Measurements from ENCODE around the gene NPAS2.

GRCh38 chr2:100998235-100998573, 178.3 kb downstream of the NPAS2 start:
- TF ChIP-seq FOXA1 (IDR thresholded peaks at IDR 0.05) = no peak
- TF ChIP-seq FOXK2 (IDR thresholded peaks at IDR 0.05) = no peak
- TF ChIP-seq NFRKB (IDR thresholded peaks at IDR 0.05) = no peak
- TF ChIP-seq SP1 (IDR thresholded peaks at IDR 0.05) = no peak
- TF ChIP-seq FOXM1 (IDR thresholded peaks at IDR 0.05; ENCODE audit: borderline replicate concordance) = no peak
- no peak for TF ChIP-seq SUZ12 (IDR thresholded peaks at IDR 0.05)

All from HEK293T (cell line).